Right cardiac atrium (tissue), 5 donors: Measurements from ENCODE around the gene NKX6-2. TPM values are rescaled to one million over a fixed set of nuclear protein-coding genes. Genes with fewer than 3 reads are reported as not detected.

Experiments
- ATAC-seq, 2 donors: fragments of 200-7000 bp; cut with Tn5 transposase; one replicate each; pipeline versions ENCODE4 v1.8.0 to v1.9.1; 2020; ENCODE audit warnings: moderate library complexity in 2 of 2, mild to moderate bottlenecking in 1 of 2
- DNase-seq, 3 donors: peaks; one replicate each; pipeline ENCODE4 v3.0.0-alpha.2; 2020
- H3K27ac ChIP-seq: one replicate; pipeline ENCODE4 v1.5.1; 2013; ENCODE audit warnings: mild to moderate bottlenecking, low read length, control low read depth, moderate library complexity
- H3K27me3 ChIP-seq: one replicate; pipeline ENCODE4 v1.6.1; 2013; ENCODE audit not compliant: control insufficient read depth, insufficient read depth
- H3K4me1 ChIP-seq: one replicate; pipeline ENCODE4 v1.6.1; 2013; ENCODE audit warnings: low read length; ENCODE audit not compliant: control insufficient read depth, insufficient read depth
- H3K4me3 ChIP-seq: one replicate; pipeline ENCODE4 v1.5.1; 2013; ENCODE audit warnings: low read length, control low read depth
- H3K9me3 ChIP-seq: one replicate; pipeline ENCODE4 v1.6.1; 2013; ENCODE audit warnings: low read length; ENCODE audit not compliant: control insufficient read depth
- WGBS: extraction: QIAGEN DNeasy Blood & Tissue Kit; methylation state at CpG from one replicate; pipeline ENCODE4 v1.1.7; 2013; 5-methylcytosine and 5-hydroxymethylcytosine counted together
- intact Hi-C, 4 donors: fragments of 100-400 bp; cut with DNase I; formaldehyde crosslinking; loops; one replicate each; pipeline versions ENCODE4 v1.11.0 to v1.14.0; 2022 to 2023
- long read RNA-seq, 4 donors: library from polyadenylated mRNA; unstranded; transcript quantifications; one replicate each; pipeline ENCODE4 v2.0.0, GENCODE V29; 2020 to 2021
- polyA plus RNA-seq: library from polyadenylated mRNA; stranded (reverse); fragments of 200-250 nt; gene quantifications from one replicate; pipeline ENCODE4 v1.2.3, GENCODE V29; 2013
- total RNA-seq, 4 donors: library from RNA; stranded (reverse); fragmentation: NEBNext Ultra II Directional; extraction: Animal tissue kit (Norgen Biotek cat#: 25700); gene quantifications; one replicate each; pipeline ENCODE4 v1.2.1, GENCODE V29; 2021
- donor health status: healthy with polysubstance abuse.
- donor health status: DM: no; HTN: yes; CAD: no.
- donor health status: DM: no; HTN: no; CAD: no.
- donor health status: DM: no; HTN: yes; CAD: no; lungs with severe emphysema.
- donor health status: DM: yes; HTN: yes; CAD: no.

NKX6-2 gene
- total RNA-seq (not detected), polyA plus RNA-seq (0.32 TPM)
- long read RNA-seq, donor 1, partial matches to known transcripts = 0 of 4 reads
- long read RNA-seq, donor 1, other reads (novel, unspliced or antisense) = 4 of 4 reads
- long read RNA-seq, donor 2, partial matches to known transcripts = 0 of 2 reads
- long read RNA-seq, donor 2, other reads (novel, unspliced or antisense) = 2 of 2 reads
- long read RNA-seq, donor 3, partial matches to known transcripts = 0 of 4 reads
- long read RNA-seq, donor 3, other reads (novel, unspliced or antisense) = 4 of 4 reads
- long read RNA-seq, donor 4 = 0 reads

DNA sequence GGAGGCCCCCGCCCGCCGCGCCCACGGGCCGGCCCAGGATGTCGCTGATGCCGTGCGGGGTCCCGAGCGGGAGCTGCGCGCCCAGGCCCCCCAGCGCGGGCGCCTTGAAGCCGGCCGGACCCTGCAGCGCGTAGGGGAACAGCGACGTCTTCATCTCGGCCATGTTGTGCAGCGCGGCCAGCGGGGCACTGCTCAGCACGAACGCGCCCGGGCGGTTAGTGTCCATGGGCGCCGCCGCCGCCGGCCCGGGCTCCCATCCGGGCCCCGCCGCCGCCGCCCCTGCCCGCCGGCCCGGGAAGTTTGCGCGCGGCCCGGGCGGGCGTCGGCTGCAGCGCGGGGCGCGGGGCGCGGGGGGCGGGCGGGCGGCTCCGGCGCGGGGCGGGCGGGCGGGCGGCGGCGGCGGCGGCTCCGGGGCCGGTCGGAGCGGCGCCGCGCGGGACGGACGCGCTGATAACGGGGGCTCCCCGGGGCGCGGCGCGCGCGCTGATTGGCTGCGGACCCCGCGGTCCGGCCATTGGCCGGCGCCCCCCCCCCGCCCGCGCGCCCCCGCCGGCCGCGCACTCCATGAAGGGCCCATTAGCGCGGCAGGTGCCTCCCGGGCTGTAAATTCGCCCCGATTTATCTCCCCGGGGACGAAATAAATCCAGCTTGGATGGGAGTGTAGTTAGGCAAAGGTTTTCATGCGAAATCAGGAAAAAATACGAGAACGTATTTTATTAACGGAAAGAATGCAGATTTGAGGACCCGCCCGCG is at the start of gene NKX6-2:
Gene NKX6-2 (minus strand): TSS at position 425 of the 753 bp plus-strand sequence. CDS start 199 bp downstream, at position 226.
- Histone ChIP-seq H3K27ac (no peak within 1 kb of the TSS), H3K9me3 (no peaks in the 10 kb centered on the region), H3K4me1 (no peaks in the 10 kb centered on the region), H3K4me3 (peak within 1 kb of the TSS; percentile 38), H3K27me3 (no peaks in the 10 kb centered on the region)
- intact Hi-C loops = loop anchor here in 1 of 4 donors (10.0 kb wide), 1 partner anchor 121 kb away; no protein-coding TSS in a partner anchor
- DNase-seq = no peak
- WGBS = 2% methylated on average over 117 of the region's 119 CpGs
- no peak for ATAC-seq

DNA sequence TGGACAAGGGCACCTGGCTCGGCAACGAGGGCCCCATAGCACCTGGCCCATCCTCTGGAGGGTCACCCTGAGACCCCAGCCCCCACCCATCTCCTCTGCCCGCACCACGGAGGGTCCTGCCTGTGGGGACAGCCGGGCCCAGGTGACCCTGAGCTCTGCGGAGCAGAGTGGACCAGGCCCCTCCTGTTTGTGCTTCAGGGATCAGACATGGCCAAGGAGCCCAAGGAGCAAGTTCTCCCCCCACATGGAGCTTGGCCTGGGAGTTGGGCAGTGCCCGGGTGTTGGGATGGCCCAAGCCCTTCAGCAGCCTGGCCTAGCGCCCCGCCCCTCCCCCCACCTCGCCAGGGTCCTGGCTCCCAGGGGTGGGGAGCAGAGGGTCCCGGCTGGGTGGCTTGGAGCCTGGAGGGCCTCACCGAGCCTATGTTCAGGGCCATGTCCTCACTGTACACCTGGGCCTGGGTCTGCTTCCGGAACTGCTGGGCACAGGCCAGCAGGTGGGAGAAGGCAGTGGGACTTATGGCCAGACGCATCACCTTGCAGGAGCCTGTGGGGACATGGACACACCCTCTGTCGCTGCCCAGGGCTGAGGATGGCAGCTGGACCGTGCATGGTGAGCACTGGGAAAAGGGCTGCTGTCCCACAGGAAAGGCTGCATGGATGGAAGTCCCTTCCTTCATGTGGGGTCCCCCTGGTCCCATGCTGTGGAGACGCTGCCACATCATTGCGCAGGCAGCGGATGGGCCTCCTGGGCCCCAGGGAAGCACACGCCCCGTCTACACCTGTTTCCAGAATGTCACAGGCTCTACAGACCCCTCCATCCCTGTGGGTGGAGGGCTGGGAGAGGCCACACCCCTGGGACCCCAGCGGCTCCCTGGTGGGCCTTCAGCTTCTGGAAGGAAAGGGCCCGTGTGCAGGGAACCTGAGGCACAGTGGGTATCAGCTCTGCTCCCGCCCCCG is 49.2 kb upstream of the NKX6-2 start:
- ATAC-seq = peak; percentile 15
- intact Hi-C loops = loop anchor here in 2 of 4 donors (5.0 to 10.0 kb wide), 2 partner anchors 180 to 287 kb away; no protein-coding TSS in a partner anchor

DNA sequence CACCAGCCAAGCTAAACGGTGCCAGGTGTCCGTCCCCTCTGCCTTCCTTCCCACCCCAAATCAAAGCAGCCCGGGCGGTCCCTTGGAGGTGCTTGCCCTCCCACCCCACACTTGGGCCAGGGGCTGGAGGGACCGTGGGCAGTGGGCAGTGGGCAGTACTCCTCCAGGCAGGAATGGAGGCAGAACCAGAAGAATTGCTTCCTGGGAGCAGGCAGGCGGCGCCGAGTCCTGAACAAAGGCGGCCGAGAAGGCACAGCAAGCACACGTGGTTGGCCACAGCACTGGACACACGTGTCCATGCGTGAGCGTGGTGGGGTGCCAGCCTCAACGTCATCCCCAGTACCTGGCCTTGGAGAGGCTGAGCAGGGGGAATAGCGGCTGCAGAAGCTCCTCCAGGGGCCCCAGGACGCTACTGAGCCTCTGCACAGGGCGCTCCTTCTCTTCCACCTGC is 48.4 kb upstream of the NKX6-2 start:
- no peak overlapping the region for H3K4me3 ChIP-seq
- no peaks in the 10 kb centered on the region for H3K4me1 ChIP-seq
- H3K27me3 ChIP-seq = no peaks in the 10 kb centered on the region
- H3K27ac ChIP-seq = no peak overlapping the region
- ATAC-seq (no peak), DNase-seq (no peak)
- WGBS = 87% methylated on average over 18 of the region's 18 CpGs
- no peaks in the 10 kb centered on the region for H3K9me3 ChIP-seq
- intact Hi-C loops = loop anchor here in 1 of 4 donors (10.0 kb wide), 1 partner anchor 180 kb away; no protein-coding TSS in a partner anchor

More for the DNA sequence above, 49.2 kb upstream of the NKX6-2 start:
- H3K4me3 ChIP-seq = no peak overlapping the region
- no peak overlapping the region for H3K27ac ChIP-seq
- H3K9me3 ChIP-seq = no peaks in the 10 kb centered on the region
- no peaks in the 10 kb centered on the region for H3K4me1 ChIP-seq
- DNase-seq = no peak
- WGBS = 84% methylated on average over 25 of the region's 25 CpGs
- no peaks in the 10 kb centered on the region for H3K27me3 ChIP-seq

DNA sequence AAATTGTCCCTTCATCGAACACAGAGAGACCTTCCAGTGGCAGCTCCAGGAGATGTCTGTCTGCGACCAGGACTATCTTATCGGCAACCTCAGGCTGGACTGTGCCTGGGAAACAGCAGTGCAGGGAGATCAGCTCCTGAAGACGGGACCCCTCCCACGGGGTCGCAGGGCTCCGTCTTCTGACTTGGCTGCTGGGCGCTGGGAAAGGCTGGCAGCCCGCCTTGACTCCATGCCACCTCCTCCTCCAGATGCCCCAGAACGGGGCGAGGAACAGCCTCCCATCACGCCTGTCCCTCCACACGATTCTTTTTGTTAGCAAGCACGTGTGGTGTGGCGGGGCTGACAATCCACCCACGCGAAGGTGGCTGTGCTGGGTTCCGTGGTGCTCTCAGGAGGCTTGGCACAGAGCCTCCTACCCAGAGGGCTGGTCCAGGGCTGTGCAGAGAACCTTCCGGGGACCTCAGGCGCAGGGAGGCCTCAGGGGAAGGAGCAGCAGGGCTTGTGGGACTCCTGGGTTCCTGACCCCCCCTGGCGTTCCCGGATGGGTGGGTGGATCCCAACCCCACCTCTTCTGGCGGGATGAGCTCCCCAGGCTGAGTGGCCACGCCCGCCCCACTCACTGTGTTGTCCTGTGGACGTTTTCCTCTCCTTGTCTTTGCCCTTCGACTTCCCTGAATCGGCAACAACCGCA is 47.6 kb upstream of the NKX6-2 start:
- Histone ChIP-seq H3K4me1 (no peaks in the 10 kb centered on the region), H3K4me3 (no peak overlapping the region), H3K27ac (no peak overlapping the region), H3K9me3 (no peaks in the 10 kb centered on the region), H3K27me3 (no peaks in the 10 kb centered on the region)
- intact Hi-C loops = loop anchor here in 1 of 4 donors (10.0 kb wide), 1 partner anchor 179 kb away; no protein-coding TSS in a partner anchor
- DNase-seq = no peak
- 50% methylated on average over 29 of the region's 29 CpGs for WGBS
- ATAC-seq = no peak

DNA sequence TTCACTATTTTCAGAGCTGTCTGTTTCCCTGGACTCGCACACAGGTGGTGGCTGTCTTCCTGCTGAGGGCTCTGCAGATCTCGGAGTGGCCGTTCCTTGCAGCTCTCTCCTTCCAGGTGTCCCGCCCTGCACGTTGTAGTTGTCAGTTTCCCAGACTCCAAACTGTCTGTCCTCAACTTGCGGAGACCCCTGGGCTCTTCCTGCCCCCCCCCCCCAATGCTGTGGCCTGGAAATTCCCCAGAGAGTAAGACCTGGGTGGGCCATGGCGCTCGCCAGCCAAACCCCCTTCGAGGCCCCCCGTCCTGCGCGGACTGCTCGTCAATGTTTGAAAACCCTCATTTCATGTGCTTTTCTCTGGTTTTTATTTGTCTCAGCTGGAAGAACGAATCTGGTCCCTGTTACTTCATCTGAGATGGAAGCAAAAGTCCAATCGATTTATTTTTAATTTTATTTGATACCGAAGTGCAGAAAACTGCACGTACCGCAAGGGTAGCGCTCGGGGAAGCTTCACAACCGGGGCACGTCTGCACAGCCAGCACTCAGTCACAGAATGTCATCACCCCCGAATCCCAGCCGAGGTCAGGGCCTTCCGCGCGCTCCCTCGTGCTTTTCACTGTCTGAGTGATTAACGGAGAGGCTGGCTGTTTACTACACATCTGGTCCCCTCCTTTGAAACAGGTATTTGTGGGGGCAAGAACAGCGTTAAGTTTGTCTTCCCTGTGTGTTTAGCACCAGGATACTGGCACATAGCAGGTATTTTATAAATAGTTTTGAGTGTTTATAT is 46.4 kb upstream of the NKX6-2 start:
- DNase-seq = no peak
- Histone ChIP-seq H3K4me3 (no peak overlapping the region), H3K4me1 (no peaks in the 10 kb centered on the region), H3K9me3 (no peaks in the 10 kb centered on the region), H3K27ac (no peak overlapping the region), H3K27me3 (no peaks in the 10 kb centered on the region)
- no peak for ATAC-seq
- 50% methylated on average over 30 of the region's 30 CpGs for WGBS
- intact Hi-C loops = loop anchor here in 1 of 4 donors (10.0 kb wide), 1 partner anchor 178 kb away; no protein-coding TSS in a partner anchor

DNA sequence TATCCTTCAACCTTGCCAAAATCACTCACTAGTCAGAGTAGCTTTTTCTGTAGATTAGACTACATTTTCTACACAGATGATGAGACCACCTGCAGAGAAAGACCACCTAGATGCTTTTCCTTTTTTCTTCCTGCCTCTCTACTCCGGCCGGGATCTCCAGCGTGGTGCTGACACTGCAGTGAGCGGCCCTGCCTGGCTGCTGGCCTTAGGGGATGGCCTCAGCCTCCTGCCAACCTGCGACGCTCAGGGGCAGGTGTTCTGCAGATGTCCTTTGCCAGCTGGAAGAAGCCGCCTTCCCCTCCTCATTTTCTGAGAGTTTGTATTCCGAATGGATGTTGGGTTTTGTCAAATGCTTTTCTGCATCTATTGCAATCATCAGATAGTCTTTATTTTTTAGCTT is 43.5 kb upstream of the NKX6-2 start:
- 75% methylated on average over 8 of the region's 8 CpGs for WGBS
- Histone ChIP-seq H3K9me3 (no peaks in the 10 kb centered on the region), H3K4me1 (no peaks in the 10 kb centered on the region), H3K27me3 (no peaks in the 10 kb centered on the region), H3K27ac (no peak overlapping the region), H3K4me3 (no peak overlapping the region)
- intact Hi-C loops = no loop called here
- ATAC-seq = no peak
- DNase-seq = no peak

DNA sequence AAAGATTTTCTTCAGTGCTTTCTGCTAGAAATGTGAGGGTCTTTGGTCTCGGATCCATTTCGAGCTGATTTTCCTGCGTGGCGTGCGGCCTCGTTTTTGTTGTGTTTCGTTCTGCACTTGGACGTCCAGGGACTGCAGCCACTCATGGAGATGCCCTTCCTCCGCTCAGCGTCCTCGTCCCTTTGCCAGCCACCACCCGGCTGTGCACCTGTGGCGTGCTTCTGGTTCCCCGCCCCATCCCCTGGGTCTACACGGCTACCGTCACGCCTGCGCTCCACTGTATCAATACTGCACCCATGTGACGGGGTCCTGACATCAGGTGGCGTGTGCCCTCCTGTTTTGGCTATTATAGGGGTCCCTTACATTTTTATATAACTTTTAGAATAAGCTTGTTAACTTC is 42.7 kb upstream of the NKX6-2 start:
- intact Hi-C loops = no loop called here
- DNase-seq = no peak
- WGBS = 92% methylated on average over 20 of the region's 20 CpGs
- Histone ChIP-seq H3K27me3 (no peaks in the 10 kb centered on the region), H3K4me3 (no peak overlapping the region), H3K9me3 (no peaks in the 10 kb centered on the region), H3K4me1 (no peaks in the 10 kb centered on the region), H3K27ac (no peak overlapping the region)
- ATAC-seq = no peak

DNA sequence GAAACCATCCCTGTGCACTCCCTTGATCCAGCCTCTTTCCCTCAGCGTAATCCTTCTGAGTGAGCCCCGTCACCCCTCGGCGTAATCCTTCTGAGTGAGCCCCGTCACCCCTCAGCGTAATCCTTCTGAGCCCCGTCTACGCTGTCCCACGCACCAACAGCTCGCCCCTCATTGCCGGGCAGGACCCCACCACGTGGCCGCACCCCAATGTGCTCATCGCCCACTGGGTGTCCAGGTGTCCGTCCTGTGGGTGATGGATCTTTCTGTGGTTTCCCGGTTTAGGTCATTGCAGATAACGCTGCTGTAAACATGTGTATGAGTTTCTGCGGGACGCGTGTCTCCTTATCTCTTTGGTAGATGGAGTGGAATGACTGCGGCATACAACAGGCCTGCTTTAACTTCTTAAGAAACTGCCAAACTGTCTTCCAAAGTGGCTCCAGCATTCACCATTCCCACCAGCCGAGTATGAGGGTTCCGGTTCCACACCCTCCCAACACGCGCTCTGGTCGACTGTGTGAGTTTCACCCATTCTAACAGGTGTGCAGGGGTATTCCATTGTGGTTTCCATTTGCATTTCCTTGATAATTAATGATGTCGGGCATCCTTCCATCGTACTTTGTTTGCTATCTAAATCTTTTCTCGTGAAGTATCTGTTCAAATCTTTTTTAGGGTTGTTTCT is 42.1 kb upstream of the NKX6-2 start:
- DNase-seq (peak in 1 of 3 donors; percentile 41), ATAC-seq (no peak)
- H3K4me3 ChIP-seq = no peak overlapping the region
- no peaks in the 10 kb centered on the region for H3K9me3 ChIP-seq
- H3K27me3 ChIP-seq = no peaks in the 10 kb centered on the region
- H3K4me1 ChIP-seq = no peaks in the 10 kb centered on the region
- no peak overlapping the region for H3K27ac ChIP-seq
- intact Hi-C loops = no loop called here
- whole genome bisulfite sequencing = 82% methylated on average over 29 of the region's 29 CpGs

DNA sequence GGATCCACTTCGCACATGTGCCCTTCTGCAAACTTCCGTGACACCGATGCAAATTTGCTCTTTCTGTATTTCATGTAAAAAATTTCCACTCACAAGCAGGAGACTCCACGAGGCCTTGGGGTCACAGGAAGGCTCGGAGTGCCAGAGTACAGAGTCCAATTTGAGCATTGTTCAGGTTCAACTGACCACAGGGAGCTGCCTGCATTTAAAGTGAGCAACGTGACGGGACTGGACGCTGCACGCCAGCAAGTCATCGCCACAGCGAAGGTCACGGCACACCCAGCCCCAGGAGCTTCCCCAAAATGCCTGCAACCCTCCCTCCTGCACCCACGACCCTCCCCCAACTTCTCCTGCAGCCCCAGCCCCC is 41.5 kb upstream of the NKX6-2 start:
- Histone ChIP-seq H3K4me1 (no peaks in the 10 kb centered on the region), H3K4me3 (no peak overlapping the region), H3K27ac (no peak overlapping the region), H3K27me3 (no peaks in the 10 kb centered on the region), H3K9me3 (no peaks in the 10 kb centered on the region)
- no peak for DNase-seq
- no peak for ATAC-seq
- intact Hi-C loops = no loop called here
- 79% methylated on average over 13 of the region's 13 CpGs for WGBS
